K562 (cell line): ENCODE data around the gene GTSE1. TPM values are rescaled to one million over a fixed set of nuclear protein-coding genes. Genes with fewer than 3 reads are reported as not detected.
A peak's percentile ranks its signal among the peaks of the same experiment; 100 is the strongest.

Experiments
- ATAC-seq: fragments of 200-7000 bp; cut with Tn5 transposase; 3 replicates; pipeline ENCODE4 v1.9.1; 2020; ENCODE audit warnings: moderate library complexity
- BruUV-seq: library from RNA; stranded (reverse); fragments of 400-500 nt; replicated peaks from 2 replicates; lab custom pipeline; 2021; lab: Mats Ljungman, UMichigan
- CTCF ChIA-PET: fragments of 300-600 bp; formaldehyde crosslinking; extraction: SDS; loops from one replicate; lab custom pipeline; 2021; ENCODE audit warnings: low intra/inter-chr PET ratio; lab: Yijun Ruan, JAX
- POLR2A ChIA-PET: fragments of 300-600, 350-650 bp; sonication (Branson Sonifier 250); formaldehyde crosslinking; extraction: SDS; loops from one replicate; lab custom pipeline; 2021; ENCODE audit warnings: antibody characterized with exemption, inconsistent platforms; lab: Yijun Ruan, JAX
- DNase-seq, 4 experiments: peaks; one replicate each; pipeline versions ENCODE4 v3.0.0 to v3.0.0-alpha.2; 2011 to 2018; ENCODE audit warnings: low spot score in 3 of 4, mixed read lengths in 3 of 4; ENCODE audit errors: extremely low read depth in 1 of 4
- FAIRE-seq: peaks from 2 replicates; lab custom pipeline; 2011; peaks lifted over from hg19 to GRCh38; lab: Jason Lieb, UNC
- H2AFZ ChIP-seq: 2 replicates; pipeline ENCODE4 v1.6.0; 2011; ENCODE audit warnings: low read depth, low read length, control low read depth, inconsistent platforms
- H3K27ac ChIP-seq: fragments of 200-600 bp; 3 replicates; pipeline ENCODE4 v1.8.0; 2011; ENCODE audit warnings: low read depth, mild to moderate bottlenecking, control low read depth, inconsistent platforms, low read length, moderate library complexity, mixed read lengths; ENCODE audit errors: extremely low read depth
- H3K27me3 ChIP-seq, 2 experiments: fragments of 300-600 bp in 1 of 2; 2 replicates in 1 of 2; 3 replicates in 1 of 2; pipeline versions ENCODE4 v1.6.0 to v1.8.0; 2011; ENCODE audit warnings: inconsistent platforms in 2 of 2, low read length in 2 of 2, mild to moderate bottlenecking in 1 of 2, mixed read lengths in 1 of 2, moderate library complexity in 1 of 2; ENCODE audit not compliant: control insufficient read depth in 2 of 2, insufficient read depth in 2 of 2
- H3K36me3 ChIP-seq: fragments of 300-600 bp; 3 replicates; pipeline ENCODE4 v1.8.0; 2011; ENCODE audit warnings: mild to moderate bottlenecking, low read length, inconsistent platforms; ENCODE audit not compliant: control insufficient read depth, insufficient read depth
- H3K4me1 ChIP-seq, 2 experiments: fragments of 200-600 bp in 1 of 2; replicated peaks in 1 of 2; 2 replicates in 1 of 2; 3 replicates in 1 of 2; pipeline versions ENCODE4 v1.5.1 to v1.8.0; 2011; ENCODE audit warnings: inconsistent platforms in 2 of 2, low read length in 2 of 2, mild to moderate bottlenecking in 1 of 2, mixed read lengths in 1 of 2, moderate library complexity in 1 of 2; ENCODE audit not compliant: control insufficient read depth in 2 of 2, insufficient read depth in 2 of 2
- H3K4me2 ChIP-seq: 2 replicates; pipeline ENCODE4 v1.6.1; 2011; ENCODE audit warnings: low read length, control low read depth, inconsistent platforms, mixed read lengths; ENCODE audit not compliant: insufficient read depth
- H3K4me3 ChIP-seq: fragments of 200-600 bp; sonication (generic), shearing (Covaris generic); 2 replicates; pipeline ENCODE4 v1.5.1; 2016; ENCODE audit warnings: control low read depth, inconsistent platforms
- H3K79me2 ChIP-seq: fragments of 200-600 bp; 3 replicates; pipeline ENCODE4 v1.8.0; 2011; ENCODE audit warnings: low read length, inconsistent platforms; ENCODE audit not compliant: control insufficient read depth, insufficient read depth
- H3K9ac ChIP-seq, 2 experiments: 2 replicates each; pipeline versions ENCODE4 v1.6.0 to v1.6.1; 2011; ENCODE audit warnings: low read depth in 2 of 2, low read length in 2 of 2, control low read depth in 1 of 2, inconsistent platforms in 1 of 2, mild to moderate bottlenecking in 1 of 2, mixed read lengths in 1 of 2; ENCODE audit not compliant: insufficient read depth in 1 of 2
- H3K9me1 ChIP-seq: one replicate; pipeline ENCODE4 v1.6.0; 2011; ENCODE audit warnings: inconsistent platforms, mild to moderate bottlenecking, low read length, moderate library complexity; ENCODE audit not compliant: control insufficient read depth, insufficient read depth
- H3K9me3 ChIP-seq: replicated peaks from 2 replicates; pipeline ENCODE4 v1.5.1; 2011; ENCODE audit warnings: low read depth, low read length, inconsistent platforms; ENCODE audit not compliant: control insufficient read depth, insufficient read depth
- H4K20me1 ChIP-seq: replicated peaks from 2 replicates; pipeline ENCODE4 v1.6.1; 2011; ENCODE audit warnings: low read length, inconsistent platforms, mixed read lengths; ENCODE audit not compliant: control insufficient read depth, insufficient read depth
- BHLHE40 ChIP-seq: IDR thresholded peaks from 2 replicates; pipeline ENCODE4 v1.6.1; 2011; ENCODE audit warnings: low read length, improper control_type of control experiment
- CHD1 ChIP-seq: fragments of 200-600 bp; sonication (generic); IDR thresholded peaks from one replicate; pipeline ENCODE4 v1.6.1; 2012; ENCODE audit warnings: mild to moderate bottlenecking, moderate library complexity, low read length, inconsistent platforms
- EP400 ChIP-seq: fragments of 450-650 bp; IDR thresholded peaks from 2 replicates; pipeline ENCODE4 v1.6.1; 2017; ENCODE audit warnings: antibody characterized with exemption, mild to moderate bottlenecking, moderate library complexity
- HCFC1 ChIP-seq: IDR thresholded peaks from 2 replicates; pipeline ENCODE4 v1.6.1; 2012; ENCODE audit warnings: low read depth, low read length, improper control_type of control experiment
- MED1 ChIP-seq: sonication (generic); formaldehyde crosslinking; IDR thresholded peaks from 2 replicates; pipeline ENCODE4 v1.8.1; 2023; ENCODE audit warnings: missing genetic modification reagents, borderline replicate concordance
- RBFOX2 ChIP-seq: fragments of 200-400 bp; formaldehyde crosslinking; IDR thresholded peaks from 2 replicates; pipeline ENCODE4 v1.6.1; 2017; ENCODE audit warnings: low read depth, mild to moderate bottlenecking, low read length, moderate library complexity
- RBM17 ChIP-seq: fragments of 200-400 bp; formaldehyde crosslinking; IDR thresholded peaks from 2 replicates; pipeline ENCODE4 v1.6.1; 2017; ENCODE audit warnings: low read depth, mild to moderate bottlenecking, low read length, borderline replicate concordance
- TCF3 ChIP-seq: sonication (generic); formaldehyde crosslinking; IDR thresholded peaks from 2 replicates; pipeline ENCODE4 v1.4.0; 2020; ENCODE audit warnings: mild to moderate bottlenecking, missing genetic modification reagents
- TFAP4 ChIP-seq: sonication (generic); formaldehyde crosslinking; IDR thresholded peaks from 2 replicates; pipeline ENCODE4 v1.8.0; 2022; ENCODE audit warnings: missing genetic modification reagents, mild to moderate bottlenecking, moderate library complexity, borderline replicate concordance
- ZNF232 ChIP-seq: sonication (generic); formaldehyde crosslinking; IDR thresholded peaks from 2 replicates; pipeline ENCODE4 v1.8.0; 2022; ENCODE audit warnings: mild to moderate bottlenecking, missing genetic modification reagents
- WGBS: fragments of 100-300 bp; shearing (Covaris generic); methylation state at CpG from one replicate; pipeline ENCODE4 v1.1.6; 2016; ENCODE audit warnings: low coverage, mixed read lengths; ENCODE audit not compliant: insufficient coverage; ENCODE audit errors: missing lambda C conversion rate; 5-methylcytosine and 5-hydroxymethylcytosine counted together
- in situ Hi-C: fragments of 300-500 bp; cut with MboI; formaldehyde crosslinking; loops from 4 replicates; pipeline ENCODE4 v1.15.0; 2018; ENCODE audit warnings: inconsistent platforms, mixed read lengths
- intact Hi-C: fragments of 100-400 bp; cut with micrococcal nuclease; formaldehyde crosslinking; loops from 2 replicates; pipeline ENCODE4 v1.14.2; 2022
- polyA plus RNA-seq, 8 experiments: library from polyadenylated mRNA; depleted of rRNA in 4 of 8; stranded (reverse) in 5 of 8; unstranded in 3 of 8; fragments of >200 nt; fragmentation: Nextera tagmentation in 2 of 8; fragmentation: Illumina TruSeq in 1 of 8; extraction: Ambion mirVana in 2 of 8; extraction: Trizol in 1 of 8; gene quantifications; 2 replicates each; pipeline versions ENCODE4 v1.2.1 to v1.2.3, GENCODE V29; 2011 to 2014; ENCODE audit warnings: inconsistent platforms in 1 of 8, missing spikeins in 1 of 8
- total RNA-seq, 7 experiments: library from RNA; depleted of rRNA in 6 of 7; stranded (reverse); fragments of >200 nt in 6 of 7; fragmentation: Illumina TruSeq in 2 of 7; extraction: Trizol in 2 of 7; gene quantifications; 2 replicates each; pipeline versions ENCODE4 v1.2.1 to v1.2.3, GENCODE V29; 2011 to 2021; ENCODE audit warnings: low replicate concordance in 1 of 7

GTSE1 gene
- total and polyA plus RNA-seq, 9 of the 15 experiments (the other 6 are each of a cell fraction or from before 2014, with no cell fraction given): 2.5 to 22.5 (median 12.9) TPM

- H3K79me2 ChIP-seq: peaks cover 10% of the 10 kb centered on the region
- no peak for ATAC-seq
- ChIA-PET POLR2A (interaction anchor here (0.7 kb wide), 1 partner anchor 17 kb away, joined by 3 read pairs; no protein-coding TSS in a partner anchor), CTCF (no interaction called here)
- H3K9me1 ChIP-seq: peaks cover 2% of the 10 kb centered on the region
- H3K27me3 ChIP-seq: no peaks in the 10 kb centered on the region
- H3K4me1 ChIP-seq: peaks cover 0 to 13% of the 10 kb centered on the region in 2 experiments; a peak in 3 of 5 replicates
- FAIRE-seq: no peak
- no peak for TF ChIP-seq MED1 (CRISPR knock-in tag)
- 0 out of 2 replicates have a peak, but pooled peaks have one; percentile 6 for TF ChIP-seq RBFOX2
- no peak overlapping the region for H3K9ac ChIP-seq
- H3K27ac ChIP-seq: no peak overlapping the region
- no TSS peak for BruUV-seq
- H3K4me2 ChIP-seq: no peak overlapping the region
- H3K9me3 ChIP-seq: no peaks in the 10 kb centered on the region
- in situ Hi-C loops: no loop called here
- 95% methylated on average over 10 of the region's 12 CpGs for WGBS
- no peak for DNase-seq
- no peak overlapping the region for H2AFZ ChIP-seq
- H4K20me1 ChIP-seq: no peaks in the 10 kb centered on the region
- intact Hi-C loops: no loop called here
- peaks cover 59% of the 10 kb centered on the region; the same call in 2 of the 3 replicates for H3K36me3 ChIP-seq
- no peak overlapping the region for H3K4me3 ChIP-seq
Measured at GRCh38 chr22:46273432-46274148, 23.1 kb upstream of the GTSE1 start.

DNA sequence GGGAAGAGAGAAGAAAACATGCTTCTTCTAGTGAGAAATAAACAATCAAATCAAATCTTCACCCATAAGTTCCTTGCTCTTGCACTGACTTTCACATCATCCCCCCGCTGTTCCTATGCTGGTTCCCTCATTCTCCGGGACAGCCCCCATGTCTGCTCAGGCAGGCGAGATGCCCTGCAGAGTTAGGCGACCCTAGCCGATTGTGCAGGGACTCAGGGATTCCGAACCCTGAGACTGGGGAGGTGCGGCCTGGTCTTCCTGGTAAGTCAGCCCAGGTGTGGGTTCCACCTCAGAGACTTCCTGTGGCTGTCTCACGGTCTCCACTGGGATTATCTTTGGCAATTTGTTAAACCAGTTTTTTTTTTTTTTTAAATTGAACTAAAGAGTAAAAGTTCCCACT lies 22.3 kb upstream of the GTSE1 start:
- in situ Hi-C loops: no loop called here
- WGBS: 95% methylated on average over 4 of the region's 8 CpGs
- TF ChIP-seq TCF3: no peak
- TF ChIP-seq TFAP4 (CRISPR knock-in tag): no peak
- no peak for TF ChIP-seq CHD1
- no peak for TF ChIP-seq RBM17
- TF ChIP-seq BHLHE40: no peak
- TF ChIP-seq ZNF232 (CRISPR knock-in tag): no peak
- TF ChIP-seq HCFC1: no peak
- TF ChIP-seq EP400: no peak

More for the DNA sequence above, 22.3 kb upstream of the GTSE1 start:
- DNase-seq (no peak), ATAC-seq (no peak), FAIRE-seq (no peak)
- ChIA-PET CTCF (no interaction called here), POLR2A (interaction anchor here (0.7 kb wide), 1 partner anchor 16 kb away, joined by 3 read pairs; no protein-coding TSS in a partner anchor)
- no peak overlapping the region for H3K9ac ChIP-seq
- intact Hi-C loops: no loop called here
- H3K9me3 ChIP-seq: no peaks in the 10 kb centered on the region
- H3K27me3 ChIP-seq: no peaks in the 10 kb centered on the region
- H4K20me1 ChIP-seq: no peaks in the 10 kb centered on the region
- H3K27ac ChIP-seq: no peak overlapping the region
- H3K36me3 ChIP-seq: peaks cover 64% of the 10 kb centered on the region; the same call in 2 of the 3 replicates
- peaks cover 0 to 6% of the 10 kb centered on the region in 2 experiments; a peak in 3 of 5 replicates for H3K4me1 ChIP-seq
- H3K4me2 ChIP-seq: no peak overlapping the region
- no peak overlapping the region for H3K4me3 ChIP-seq
- H3K79me2 ChIP-seq: peaks cover 3% of the 10 kb centered on the region; the same call in 2 of the 3 replicates
- no TSS peak for BruUV-seq
- H2AFZ ChIP-seq: no peak overlapping the region
- H3K9me1 ChIP-seq: peaks cover under 1% of the 10 kb centered on the region
